Neural progenitor cell (in vitro differentiated cells): ENCODE data around the gene ZNF790. TPM values are rescaled to one million over a fixed set of nuclear protein-coding genes. Genes with fewer than 3 reads are reported as not detected.

ENCODE experiments used
- DNase-seq: peaks from one replicate; pipeline ENCODE4 v3.0.0-alpha.2; 2016; ENCODE audit warnings: low spot score
- H2AFZ ChIP-seq: fragments of 200-600 bp; sonication (generic); replicated peaks from 2 replicates; pipeline ENCODE4 v1.6.1; 2016; ENCODE audit warnings: antibody characterized with exemption
- H3F3A ChIP-seq: fragments of 200-600 bp; sonication (generic); 2 replicates; pipeline ENCODE4 v1.6.1; 2016; ENCODE audit warnings: antibody characterized with exemption, low read depth
- H3K27ac ChIP-seq: fragments of 200-600 bp; sonication (generic); 2 replicates; pipeline ENCODE4 v1.5.1; 2016; ENCODE audit warnings: mild to moderate bottlenecking
- H3K27me3 ChIP-seq: fragments of 200-600 bp; sonication (generic); 2 replicates; pipeline ENCODE4 v1.6.1; 2016; ENCODE audit warnings: mild to moderate bottlenecking, moderate library complexity
- H3K36me3 ChIP-seq: fragments of 200-600 bp; sonication (generic); 2 replicates; pipeline ENCODE4 v1.5.1; 2016
- H3K4me1 ChIP-seq: fragments of 200-600 bp; sonication (generic); 2 replicates; pipeline ENCODE4 v1.6.1; 2016; ENCODE audit warnings: mixed run types
- H3K4me2 ChIP-seq: fragments of 200-600 bp; sonication (generic); 2 replicates; pipeline ENCODE4 v1.6.1; 2016
- H3K4me3 ChIP-seq: fragments of 200-600 bp; sonication (generic); 2 replicates; pipeline ENCODE4 v1.5.1; 2016
- H3K79me2 ChIP-seq: fragments of 200-600 bp; sonication (generic); 2 replicates; pipeline ENCODE4 v1.6.1; 2016; ENCODE audit warnings: low read depth
- H3K9ac ChIP-seq: fragments of 200-600 bp; sonication (generic); 2 replicates; pipeline ENCODE4 v1.6.1; 2016
- H3K9me3 ChIP-seq: fragments of 200-600 bp; sonication (generic); 2 replicates; pipeline ENCODE4 v1.5.1; 2016; ENCODE audit warnings: low read depth
- H4K20me1 ChIP-seq: fragments of 200-600 bp; sonication (generic); 2 replicates; pipeline ENCODE4 v1.6.1; 2016; ENCODE audit warnings: low read depth
- H3K27ac Mint-ChIP-seq: 3 replicates; pipeline ENCODE4 v1.8.0; 2021; ENCODE audit warnings: mixed read lengths
- H3K27me3 Mint-ChIP-seq: 2 replicates; pipeline ENCODE4 v1.8.0; 2022; ENCODE audit warnings: low read depth, mild to moderate bottlenecking, inconsistent platforms, moderate library complexity, mixed read lengths; ENCODE audit not compliant: insufficient read depth
- H3K36me3 Mint-ChIP-seq: 3 replicates; pipeline ENCODE4 v1.8.0; 2021; ENCODE audit warnings: mixed read lengths
- H3K4me1 Mint-ChIP-seq: 3 replicates; pipeline ENCODE4 v1.8.0; 2021; ENCODE audit warnings: mixed read lengths
- H3K4me3 Mint-ChIP-seq: 3 replicates; pipeline ENCODE4 v1.8.0; 2021; ENCODE audit warnings: mild to moderate bottlenecking, moderate library complexity, mixed read lengths
- H3K9me3 Mint-ChIP-seq: 3 replicates; pipeline ENCODE4 v1.8.0; 2020; ENCODE audit warnings: mixed read lengths
- EZH2 ChIP-seq: fragments of 200-600 bp; sonication (generic); IDR thresholded peaks from 2 replicates; pipeline ENCODE4 v1.6.1; 2017; ENCODE audit warnings: antibody characterized with exemption, mild to moderate bottlenecking, moderate library complexity
- EZH2phosphoT487 ChIP-seq: fragments of 200-600 bp; sonication (generic); IDR thresholded peaks from 2 replicates; pipeline ENCODE4 v1.6.1; 2017; ENCODE audit warnings: antibody characterized with exemption
- total RNA-seq: library from RNA; depleted of rRNA; stranded (reverse); fragments of >200 nt; gene quantifications from 2 replicates; pipeline ENCODE4 v1.2.3, GENCODE V29; 2015; ENCODE audit warnings: low replicate concordance
- TF ChIP-seq, protein P1 (sequence below): fragments of 200-600 bp; sonication (generic); IDR thresholded peaks from 2 replicates; pipeline ENCODE4 v1.5.1; 2017; ENCODE audit warnings: antibody characterized with exemption, mild to moderate bottlenecking

ZNF790 gene
- total RNA-seq, 1 donor from 2014 or later, result 18.8 TPM

DNA sequence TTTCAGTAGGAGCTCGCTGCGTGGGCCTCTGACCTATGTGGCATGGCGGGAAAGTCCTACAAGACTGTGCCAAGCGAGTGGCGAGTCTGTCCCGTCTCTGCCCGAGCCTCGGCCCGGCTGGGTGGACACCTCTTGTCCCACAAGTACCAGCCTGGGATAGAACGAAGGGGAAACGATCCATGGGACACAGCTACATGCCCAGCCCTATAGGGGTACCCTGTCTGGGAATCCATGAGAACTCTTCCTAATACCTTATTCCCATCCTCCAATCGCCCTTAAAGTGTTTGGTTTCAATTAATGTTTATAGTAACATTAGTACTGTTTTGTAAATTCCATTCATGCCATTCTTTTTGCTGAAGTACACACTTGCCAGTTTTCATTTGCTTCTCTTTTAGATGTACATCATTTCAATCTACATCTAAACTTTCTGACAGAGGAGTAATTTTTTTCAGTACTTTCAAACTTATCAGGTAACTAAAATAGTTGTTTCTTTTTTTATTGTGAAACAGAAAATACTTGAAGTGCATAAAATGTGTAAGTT lies 667 bp upstream of the ZNF790 start:
- Mint-ChIP-seq H3K9me3 (peaks cover 49% of the 10 kb centered on the region), H3K4me1 (no peaks in the 10 kb centered on the region), H3K36me3 (peaks cover 43% of the 10 kb centered on the region), H3K4me3 (no peak overlapping the region), H3K27me3 (peaks cover 2% of the 10 kb centered on the region), H3K27ac (no peak overlapping the region)
- Histone ChIP-seq H3K27me3 (no peaks in the 10 kb centered on the region), H3K27ac (peak overlapping the region; percentile 82), H3K36me3 (peaks cover under 1% of the 10 kb centered on the region), H3F3A (peaks cover 7% of the 10 kb centered on the region), H3K79me2 (peaks cover 48% of the 10 kb centered on the region), H3K4me2 (peak overlapping the region; percentile 83), H3K4me1 (peaks cover 7% of the 10 kb centered on the region), H3K9ac (peak overlapping the region; percentile 75), H2AFZ (peak overlapping the region; percentile 95), H3K9me3 (no peaks in the 10 kb centered on the region), H4K20me1 (no peaks in the 10 kb centered on the region), H3K4me3 (peak overlapping the region; percentile 68)
- DNase-seq, result no peak
- TF ChIP-seq, protein P1, sequence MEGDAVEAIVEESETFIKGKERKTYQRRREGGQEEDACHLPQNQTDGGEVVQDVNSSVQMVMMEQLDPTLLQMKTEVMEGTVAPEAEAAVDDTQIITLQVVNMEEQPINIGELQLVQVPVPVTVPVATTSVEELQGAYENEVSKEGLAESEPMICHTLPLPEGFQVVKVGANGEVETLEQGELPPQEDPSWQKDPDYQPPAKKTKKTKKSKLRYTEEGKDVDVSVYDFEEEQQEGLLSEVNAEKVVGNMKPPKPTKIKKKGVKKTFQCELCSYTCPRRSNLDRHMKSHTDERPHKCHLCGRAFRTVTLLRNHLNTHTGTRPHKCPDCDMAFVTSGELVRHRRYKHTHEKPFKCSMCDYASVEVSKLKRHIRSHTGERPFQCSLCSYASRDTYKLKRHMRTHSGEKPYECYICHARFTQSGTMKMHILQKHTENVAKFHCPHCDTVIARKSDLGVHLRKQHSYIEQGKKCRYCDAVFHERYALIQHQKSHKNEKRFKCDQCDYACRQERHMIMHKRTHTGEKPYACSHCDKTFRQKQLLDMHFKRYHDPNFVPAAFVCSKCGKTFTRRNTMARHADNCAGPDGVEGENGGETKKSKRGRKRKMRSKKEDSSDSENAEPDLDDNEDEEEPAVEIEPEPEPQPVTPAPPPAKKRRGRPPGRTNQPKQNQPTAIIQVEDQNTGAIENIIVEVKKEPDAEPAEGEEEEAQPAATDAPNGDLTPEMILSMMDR, result no peak
- TF ChIP-seq EZH2 (no peak), EZH2phosphoT487 (no peak)

DNA sequence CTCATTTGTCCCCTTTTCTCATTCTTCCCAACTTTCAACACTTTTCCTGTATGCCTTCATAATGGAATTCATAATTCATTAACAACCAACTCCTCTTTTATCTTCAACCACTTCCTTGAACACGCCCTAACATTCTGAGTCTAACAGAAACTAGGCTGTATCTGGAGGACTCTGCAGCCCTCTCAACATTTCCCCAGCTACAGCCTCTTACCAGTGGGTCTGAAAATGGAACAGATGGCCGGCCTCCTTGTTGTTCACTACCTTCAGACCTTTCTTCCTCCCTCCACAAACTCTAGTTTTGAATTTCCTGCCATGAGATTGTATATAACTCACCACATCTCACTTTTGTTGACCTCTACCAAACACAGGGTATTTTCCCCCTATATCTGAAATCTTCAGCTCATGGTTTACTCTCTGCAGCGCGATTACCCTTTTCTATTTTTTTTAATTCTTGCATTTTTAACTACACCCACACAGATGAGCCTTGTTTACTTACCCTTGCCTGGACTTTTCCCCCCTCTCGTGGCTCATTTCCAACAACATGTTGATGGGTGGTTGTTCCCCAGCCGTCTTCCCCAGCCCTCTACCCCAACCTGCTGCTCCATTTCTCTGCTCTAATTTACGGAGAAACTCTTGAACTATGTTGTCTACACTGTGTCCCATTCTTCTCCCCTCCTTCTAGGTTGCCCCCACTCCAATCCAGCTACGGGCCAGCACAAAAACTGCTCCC lies 846 bp downstream of the ZNF790 start:
- TF ChIP-seq EZH2 (no peak), EZH2phosphoT487 (no peak)
- TF ChIP-seq, protein P1, result no peak
- H3K4me1 Mint-ChIP-seq, result no peaks in the 10 kb centered on the region
- Histone ChIP-seq H3K9ac (peak overlapping the region; percentile 75), H3K4me3 (peak overlapping the region; percentile 68), H2AFZ (peak overlapping the region; percentile 95), H3K36me3 (peaks cover 8% of the 10 kb centered on the region), H4K20me1 (no peaks in the 10 kb centered on the region), H3K4me1 (peaks cover 7% of the 10 kb centered on the region), H3K4me2 (peak overlapping the region; percentile 83), H3K27ac (no peak overlapping the region), H3K79me2 (peaks cover 63% of the 10 kb centered on the region), H3F3A (peaks cover 7% of the 10 kb centered on the region), H3K9me3 (peaks cover 5% of the 10 kb centered on the region), H3K27me3 (no peaks in the 10 kb centered on the region)
- DNase-seq, result no peak
- H3K27me3 Mint-ChIP-seq, result peaks cover 2% of the 10 kb centered on the region
- H3K36me3 Mint-ChIP-seq, result peaks cover 47% of the 10 kb centered on the region
- H3K4me3 Mint-ChIP-seq, result no peak overlapping the region
- peaks cover 55% of the 10 kb centered on the region for H3K9me3 Mint-ChIP-seq
- H3K27ac Mint-ChIP-seq, result no peak overlapping the region

DNA sequence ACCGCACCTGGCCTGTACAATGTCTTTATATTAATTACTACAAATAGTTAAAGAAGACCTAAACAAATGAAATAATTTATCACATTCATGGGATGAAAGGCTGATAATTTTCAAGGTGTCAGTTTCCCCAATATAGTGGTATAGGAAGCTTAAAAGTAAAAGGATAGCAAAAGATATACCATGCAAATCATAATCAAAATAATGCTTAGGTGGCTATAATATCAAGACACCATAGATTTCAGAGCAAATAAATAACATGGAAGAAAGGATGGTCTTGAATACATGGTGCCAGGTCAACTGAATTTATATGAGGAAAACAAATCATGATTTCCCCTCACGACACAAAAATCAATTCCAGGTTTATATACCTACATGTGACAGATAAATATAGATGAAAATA lies 4.8 kb downstream of the ZNF790 start:
- Histone ChIP-seq H2AFZ (no peak overlapping the region), H3F3A (no peaks in the 10 kb centered on the region), H3K27ac (no peak overlapping the region), H4K20me1 (no peaks in the 10 kb centered on the region), H3K4me2 (no peak overlapping the region), H3K4me1 (peaks cover 7% of the 10 kb centered on the region), H3K9ac (no peak overlapping the region), H3K27me3 (no peaks in the 10 kb centered on the region), H3K4me3 (no peak overlapping the region), H3K36me3 (peaks cover 23% of the 10 kb centered on the region), H3K9me3 (peaks cover 34% of the 10 kb centered on the region), H3K79me2 (peaks cover 89% of the 10 kb centered on the region)
- Mint-ChIP-seq H3K27ac (no peak overlapping the region), H3K27me3 (no peaks in the 10 kb centered on the region), H3K9me3 (peaks cover 72% of the 10 kb centered on the region), H3K36me3 (peaks cover 59% of the 10 kb centered on the region), H3K4me1 (no peaks in the 10 kb centered on the region), H3K4me3 (no peak overlapping the region)
- no peak for DNase-seq
- TF ChIP-seq EZH2, result no peak
- TF ChIP-seq, protein P1, result no peak
- no peak for TF ChIP-seq EZH2phosphoT487
